RWPE1 (cell line): Measurements from ENCODE around the gene C20orf96.
"Not testable (repeated sequence)": the region's sequence is repeated elsewhere in the genome, so short reads cannot be mapped to it uniquely, and the experiment has no call there.

ENCODE experiments used
- CTCF ChIA-PET: fragments of 350-600 bp; sonication (Branson Sonifier 250); formaldehyde crosslinking; extraction: SDS; loops from one replicate; lab custom pipeline; 2021; lab: Yijun Ruan, JAX
- POLR2A ChIA-PET: fragments of 400-600 bp; formaldehyde crosslinking; extraction: SDS; loops from one replicate; lab custom pipeline; 2020; ENCODE audit warnings: antibody characterized with exemption; ENCODE audit not compliant: low non-redundant PET; lab: Yijun Ruan, JAX
- DNase-seq: peaks from one replicate; pipeline ENCODE4 v3.0.0; 2012; ENCODE audit warnings: low spot score
- H3K27ac ChIP-seq: fragments of 450-650 bp; 2 replicates; pipeline ENCODE4 v1.5.1; 2017
- TF ChIP-seq, protein P1 (sequence below): fragments of 450-650 bp; conservative IDR thresholded peaks from 2 replicates; pipeline ENCODE4 v1.5.1; 2017; ENCODE audit warnings: low read depth, mild to moderate bottlenecking

The C20orf96 gene

DNA sequence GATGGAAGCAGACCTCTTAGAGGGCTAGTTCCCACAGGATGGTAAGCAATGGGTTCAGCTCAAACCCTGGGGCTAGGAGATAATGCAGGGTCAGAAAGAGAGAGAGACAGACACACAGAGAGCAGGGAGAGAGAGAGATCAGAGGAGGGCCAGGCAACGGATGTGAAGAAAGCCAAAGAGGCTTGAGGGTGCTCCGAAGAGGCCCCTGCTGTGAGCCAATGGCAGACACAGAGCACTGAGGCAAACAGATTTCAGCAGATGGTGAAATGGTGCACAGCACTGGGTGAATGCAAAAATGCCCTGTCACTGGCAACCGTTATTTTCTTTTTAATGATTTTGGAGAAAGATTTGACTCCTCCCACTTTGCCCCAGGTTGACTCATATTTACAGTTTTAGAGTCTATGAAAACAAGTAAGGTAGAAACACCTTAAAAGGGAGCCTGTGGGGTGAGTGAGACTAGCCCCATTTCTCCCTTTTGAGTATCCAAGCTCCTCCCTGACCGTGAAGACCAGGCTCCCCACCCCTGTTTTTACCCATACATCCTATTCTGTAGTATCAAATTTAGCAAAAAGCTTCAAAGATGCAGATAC, 32.2 kb downstream of the C20orf96 start:
- DNase-seq: no peak
- H3K27ac ChIP-seq: no peak overlapping the region
- CTCF ChIA-PET: interaction anchor here (2.2 kb wide), 1 partner anchor 8 kb away, joined by 11 read pairs; no protein-coding TSS in a partner anchor
- TF ChIP-seq, protein P1, sequence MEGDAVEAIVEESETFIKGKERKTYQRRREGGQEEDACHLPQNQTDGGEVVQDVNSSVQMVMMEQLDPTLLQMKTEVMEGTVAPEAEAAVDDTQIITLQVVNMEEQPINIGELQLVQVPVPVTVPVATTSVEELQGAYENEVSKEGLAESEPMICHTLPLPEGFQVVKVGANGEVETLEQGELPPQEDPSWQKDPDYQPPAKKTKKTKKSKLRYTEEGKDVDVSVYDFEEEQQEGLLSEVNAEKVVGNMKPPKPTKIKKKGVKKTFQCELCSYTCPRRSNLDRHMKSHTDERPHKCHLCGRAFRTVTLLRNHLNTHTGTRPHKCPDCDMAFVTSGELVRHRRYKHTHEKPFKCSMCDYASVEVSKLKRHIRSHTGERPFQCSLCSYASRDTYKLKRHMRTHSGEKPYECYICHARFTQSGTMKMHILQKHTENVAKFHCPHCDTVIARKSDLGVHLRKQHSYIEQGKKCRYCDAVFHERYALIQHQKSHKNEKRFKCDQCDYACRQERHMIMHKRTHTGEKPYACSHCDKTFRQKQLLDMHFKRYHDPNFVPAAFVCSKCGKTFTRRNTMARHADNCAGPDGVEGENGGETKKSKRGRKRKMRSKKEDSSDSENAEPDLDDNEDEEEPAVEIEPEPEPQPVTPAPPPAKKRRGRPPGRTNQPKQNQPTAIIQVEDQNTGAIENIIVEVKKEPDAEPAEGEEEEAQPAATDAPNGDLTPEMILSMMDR: no peak
- POLR2A ChIA-PET: no interaction called here

DNA sequence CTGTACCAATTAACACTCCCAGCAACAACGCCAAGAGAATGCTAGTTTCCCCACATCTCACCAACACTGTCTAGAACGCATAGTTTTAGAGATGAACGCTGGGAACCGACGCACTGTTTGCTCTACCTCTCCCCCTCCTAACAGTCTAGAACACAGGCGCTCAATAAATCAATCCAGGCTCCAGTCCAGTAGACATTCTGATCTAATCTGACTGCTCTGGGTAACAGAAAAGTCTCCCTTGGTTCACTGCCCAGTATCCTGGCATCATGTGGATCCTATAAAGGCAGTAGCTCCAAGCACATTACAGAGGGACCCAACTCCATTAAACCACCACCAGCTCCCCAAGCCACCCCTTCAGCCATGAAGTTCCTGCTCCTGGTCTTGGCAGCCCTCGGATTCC, 33.1 kb downstream of the C20orf96 start, which contains the start of gene DEFB132:
Gene DEFB132, plus strand, starts transcription at position 306 of the 400 bp plus-strand sequence. Its CDS starts 55 bp downstream, at position 361.
- ChIA-PET POLR2A (no interaction called here), CTCF (interaction anchor here (2.2 kb wide), 1 partner anchor 9 kb away, joined by 11 read pairs; no protein-coding TSS in a partner anchor)
- TF ChIP-seq, protein P1: no peak
- no peak for DNase-seq
- no peak within 1 kb of the TSS for H3K27ac ChIP-seq

GRCh38 chr20:253447-253846, 37.1 kb downstream of the C20orf96 start:
- DNase-seq, POLR2A ChIA-PET, H3K27ac ChIP-seq: not testable (repeated sequence)
- CTCF ChIA-PET: interaction anchor here (0.5 kb wide), 1 partner anchor 16 kb away, joined by 3 read pairs; no protein-coding TSS in a partner anchor

- ChIA-PET POLR2A (no interaction called here), CTCF (interaction anchor here (0.5 kb wide), 1 partner anchor 16 kb away, joined by 3 read pairs; no protein-coding TSS in a partner anchor)
- H3K27ac ChIP-seq: no peak overlapping the region
- DNase-seq: no peak
- TF ChIP-seq, protein P1: no peak
These were observed 37.7 kb downstream of the C20orf96 start for GRCh38 chr20:252801-253200.

GRCh38 chr20:251354-251753, 39.2 kb downstream of the C20orf96 start:
- ChIA-PET CTCF (no interaction called here), POLR2A (no interaction called here)
- TF ChIP-seq, protein P1: no peak
- no peak for DNase-seq
- no peak overlapping the region for H3K27ac ChIP-seq

DNA sequence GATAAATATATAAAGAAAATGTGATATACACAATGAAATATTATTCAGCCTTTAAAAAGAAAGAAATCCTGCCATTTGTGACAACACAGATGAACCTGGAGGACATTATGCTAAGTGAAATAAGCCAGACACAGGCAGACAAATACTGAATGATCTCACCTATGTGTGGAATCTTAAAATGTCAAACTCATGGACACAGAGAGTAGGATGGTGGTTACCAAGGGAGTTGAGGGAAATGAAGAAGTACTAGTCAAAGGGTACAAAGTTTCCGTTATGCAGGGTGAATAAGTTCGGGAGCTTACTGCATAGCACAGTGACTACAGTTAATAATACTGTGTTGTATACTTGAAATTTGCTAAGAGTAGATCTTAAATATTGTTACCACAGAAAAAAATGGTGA, 47.6 kb downstream of the C20orf96 start:
- ChIA-PET CTCF (interaction anchor here (1.1 kb wide), 1 partner anchor 24 kb away, joined by 4 read pairs; no protein-coding TSS in a partner anchor), POLR2A (no interaction called here)
- TF ChIP-seq, protein P1: no peak

GRCh38 chr20:237929-238328, 52.6 kb downstream of the C20orf96 start:
- TF ChIP-seq, protein P1: no peak
- DNase-seq: no peak
- ChIA-PET CTCF (interaction anchor here (1.0 kb wide), 1 partner anchor 29 kb away, joined by 4 read pairs; no protein-coding TSS in a partner anchor), POLR2A (no interaction called here)
- H3K27ac ChIP-seq: no peak overlapping the region

More for the DNA sequence above, 47.6 kb downstream of the C20orf96 start:
- H3K27ac ChIP-seq: no peak overlapping the region
- no peak for DNase-seq
